ENCODE measurements around the gene SLC26A1. TPM values are rescaled to one million over a fixed set of nuclear protein-coding genes. Genes with fewer than 3 reads are reported as not detected.

SLC26A1 gene
- total RNA-seq, 1 experiment from 2014 or later: 0.22 TPM

DNA sequence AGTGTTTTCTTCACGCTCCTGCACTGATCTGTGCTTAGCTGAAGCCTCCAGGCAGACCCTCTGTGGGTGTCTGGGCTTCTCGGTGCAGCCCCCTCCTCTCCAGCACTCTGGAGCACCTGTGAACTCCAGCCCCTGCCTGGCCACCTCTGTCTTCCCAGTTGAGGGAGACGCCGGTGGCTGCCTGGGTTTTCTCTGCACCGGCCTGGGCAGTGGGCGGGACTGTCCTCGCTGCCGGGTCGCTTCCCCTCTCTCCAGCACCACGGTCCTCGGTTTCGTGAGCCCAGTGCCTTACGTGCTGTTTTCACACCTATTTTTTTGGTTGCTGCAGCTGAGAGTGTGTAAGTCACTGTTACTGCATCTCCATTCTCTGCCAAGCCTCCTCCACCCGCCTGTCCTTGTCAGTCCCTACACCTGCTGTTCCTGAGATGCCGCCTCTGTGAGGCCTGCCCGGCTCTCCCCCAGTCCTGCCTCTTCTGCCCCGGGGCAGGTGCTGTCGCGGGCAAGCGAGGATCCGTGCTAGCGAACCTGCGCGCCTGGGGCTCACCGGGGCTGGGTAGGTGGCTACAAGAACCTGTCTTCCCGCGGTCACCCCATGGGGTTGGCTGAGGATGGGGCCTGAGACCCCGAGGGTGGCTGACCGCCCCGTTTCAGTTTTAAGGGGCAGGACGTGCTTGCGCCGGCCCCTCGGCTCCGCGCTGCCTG, 15.8 kb upstream of the SLC26A1 start (continued):
- no peak for TF ChIP-seq REST (IDR thresholded peaks at IDR 0.05; ENCODE audit: low read depth)
- no peak for TF ChIP-seq FOSL1 (IDR thresholded peaks at IDR 0.05; ENCODE audit: low read depth)
- TF ChIP-seq ZFX (IDR thresholded peaks at IDR 0.05): no peak
- TF ChIP-seq CEBPB (IDR thresholded peaks at IDR 0.05; ENCODE audit: low read depth): no peak
- no peak for TF ChIP-seq POLR2A (IDR thresholded peaks at IDR 0.05; ENCODE audit: borderline replicate concordance, extremely low read depth, insufficient read depth, insufficient read length)
- TF ChIP-seq, protein P1, sequence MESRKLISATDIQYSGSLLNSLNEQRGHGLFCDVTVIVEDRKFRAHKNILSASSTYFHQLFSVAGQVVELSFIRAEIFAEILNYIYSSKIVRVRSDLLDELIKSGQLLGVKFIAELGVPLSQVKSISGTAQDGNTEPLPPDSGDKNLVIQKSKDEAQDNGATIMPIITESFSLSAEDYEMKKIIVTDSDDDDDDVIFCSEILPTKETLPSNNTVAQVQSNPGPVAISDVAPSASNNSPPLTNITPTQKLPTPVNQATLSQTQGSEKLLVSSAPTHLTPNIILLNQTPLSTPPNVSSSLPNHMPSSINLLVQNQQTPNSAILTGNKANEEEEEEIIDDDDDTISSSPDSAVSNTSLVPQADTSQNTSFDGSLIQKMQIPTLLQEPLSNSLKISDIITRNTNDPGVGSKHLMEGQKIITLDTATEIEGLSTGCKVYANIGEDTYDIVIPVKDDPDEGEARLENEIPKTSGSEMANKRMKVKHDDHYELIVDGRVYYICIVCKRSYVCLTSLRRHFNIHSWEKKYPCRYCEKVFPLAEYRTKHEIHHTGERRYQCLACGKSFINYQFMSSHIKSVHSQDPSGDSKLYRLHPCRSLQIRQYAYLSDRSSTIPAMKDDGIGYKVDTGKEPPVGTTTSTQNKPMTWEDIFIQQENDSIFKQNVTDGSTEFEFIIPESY (IDR thresholded peaks at IDR 0.05; ENCODE audit: extremely low read depth, insufficient replicate concordance, low read length): no peak
- TF ChIP-seq ZNF274 (IDR thresholded peaks at IDR 0.05; ENCODE audit: low read depth, low read length): no peak
- TF ChIP-seq, protein P2, sequence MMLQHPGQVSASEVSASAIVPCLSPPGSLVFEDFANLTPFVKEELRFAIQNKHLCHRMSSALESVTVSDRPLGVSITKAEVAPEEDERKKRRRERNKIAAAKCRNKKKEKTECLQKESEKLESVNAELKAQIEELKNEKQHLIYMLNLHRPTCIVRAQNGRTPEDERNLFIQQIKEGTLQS (IDR thresholded peaks at IDR 0.05): no peak
- TF ChIP-seq EZH2phosphoT487 (IDR thresholded peaks at IDR 0.05; ENCODE audit: borderline replicate concordance): no peak
